Measurements from ENCODE around the gene KATNAL2. TPM values are rescaled to one million over a fixed set of nuclear protein-coding genes. Genes with fewer than 3 reads are reported as not detected.
A peak's percentile ranks its signal among the peaks of the same experiment; 100 is the strongest.

KATNAL2 gene, protein sequence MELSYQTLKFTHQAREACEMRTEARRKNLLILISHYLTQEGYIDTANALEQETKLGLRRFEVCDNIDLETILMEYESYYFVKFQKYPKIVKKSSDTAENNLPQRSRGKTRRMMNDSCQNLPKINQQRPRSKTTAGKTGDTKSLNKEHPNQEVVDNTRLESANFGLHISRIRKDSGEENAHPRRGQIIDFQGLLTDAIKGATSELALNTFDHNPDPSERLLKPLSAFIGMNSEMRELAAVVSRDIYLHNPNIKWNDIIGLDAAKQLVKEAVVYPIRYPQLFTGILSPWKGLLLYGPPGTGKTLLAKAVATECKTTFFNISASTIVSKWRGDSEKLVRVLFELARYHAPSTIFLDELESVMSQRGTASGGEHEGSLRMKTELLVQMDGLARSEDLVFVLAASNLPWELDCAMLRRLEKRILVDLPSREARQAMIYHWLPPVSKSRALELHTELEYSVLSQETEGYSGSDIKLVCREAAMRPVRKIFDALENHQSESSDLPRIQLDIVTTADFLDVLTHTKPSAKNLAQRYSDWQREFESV
- polyA plus RNA-seq (2012; ENCODE audit: low read depth, missing spikeins), result 2.1 TPM

DNA sequence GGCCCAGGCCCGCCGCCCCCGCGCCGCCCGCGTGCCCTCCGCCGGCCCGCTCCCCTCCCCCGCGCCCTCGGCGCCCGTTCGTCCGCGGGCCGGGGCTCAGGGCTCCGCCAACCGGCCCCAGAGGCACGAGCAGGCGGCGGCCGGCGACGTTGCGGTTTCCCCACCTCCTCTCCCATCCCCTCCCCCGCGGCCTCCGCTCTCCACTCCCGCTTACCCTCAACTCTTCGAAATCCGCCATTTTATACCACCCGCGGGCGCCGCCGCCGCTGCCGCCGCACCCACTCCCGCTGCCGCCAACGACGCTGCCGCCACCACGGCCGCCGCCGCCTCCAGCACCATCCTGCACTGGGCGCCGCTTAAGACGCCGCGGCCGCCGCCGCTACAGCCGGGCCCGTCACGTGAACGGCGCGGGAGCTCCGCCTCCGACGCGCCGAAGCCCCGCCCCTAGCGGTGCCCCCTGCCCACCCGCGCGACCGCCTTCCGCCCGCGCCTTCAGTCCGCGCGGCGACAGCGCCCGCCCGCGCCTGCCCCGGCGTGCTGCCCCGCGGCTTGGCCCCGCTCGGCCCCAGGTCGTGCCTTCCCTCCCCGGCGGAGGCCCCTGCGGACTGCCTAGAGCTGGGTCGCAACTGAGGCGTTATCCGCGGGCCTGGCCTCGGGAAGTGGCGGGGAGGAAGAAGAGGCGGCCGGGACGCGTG is at the start of gene KATNAL2, which contains the start of gene PIAS2:
Gene KATNAL2, plus strand, starts transcription at position 495 of the 695 bp plus-strand sequence. CDS start 29,271 bp downstream, outside the sequence.
Gene PIAS2, minus strand, starts transcription at position 400 of the 695 bp plus-strand sequence. Its CDS starts 162 bp downstream, at position 238.
- FAIRE-seq (peak; percentile 99), DNase-seq (ENCODE audit: insufficient read length, low spot score) (peak; percentile 75)
- TF ChIP-seq TAF1 (IDR thresholded peaks at IDR 0.05; ENCODE audit: low read depth, low read length) (no peak), SPI1 (IDR thresholded peaks at IDR 0.05; ENCODE audit: low read depth, low read length) (no peak), POLR2AphosphoS5 (IDR thresholded peaks at IDR 0.05; ENCODE audit: low read depth, low read length) (peak; percentile 58; the same call in 1 of the 2 replicates), POU2F2 (IDR thresholded peaks at IDR 0.05; ENCODE audit: low read depth, low read length) (no peak), POLR2A (IDR thresholded peaks at IDR 0.05; ENCODE audit: low read depth, low read length) (peak; percentile 57; the same call in 1 of the 2 replicates)

DNA sequence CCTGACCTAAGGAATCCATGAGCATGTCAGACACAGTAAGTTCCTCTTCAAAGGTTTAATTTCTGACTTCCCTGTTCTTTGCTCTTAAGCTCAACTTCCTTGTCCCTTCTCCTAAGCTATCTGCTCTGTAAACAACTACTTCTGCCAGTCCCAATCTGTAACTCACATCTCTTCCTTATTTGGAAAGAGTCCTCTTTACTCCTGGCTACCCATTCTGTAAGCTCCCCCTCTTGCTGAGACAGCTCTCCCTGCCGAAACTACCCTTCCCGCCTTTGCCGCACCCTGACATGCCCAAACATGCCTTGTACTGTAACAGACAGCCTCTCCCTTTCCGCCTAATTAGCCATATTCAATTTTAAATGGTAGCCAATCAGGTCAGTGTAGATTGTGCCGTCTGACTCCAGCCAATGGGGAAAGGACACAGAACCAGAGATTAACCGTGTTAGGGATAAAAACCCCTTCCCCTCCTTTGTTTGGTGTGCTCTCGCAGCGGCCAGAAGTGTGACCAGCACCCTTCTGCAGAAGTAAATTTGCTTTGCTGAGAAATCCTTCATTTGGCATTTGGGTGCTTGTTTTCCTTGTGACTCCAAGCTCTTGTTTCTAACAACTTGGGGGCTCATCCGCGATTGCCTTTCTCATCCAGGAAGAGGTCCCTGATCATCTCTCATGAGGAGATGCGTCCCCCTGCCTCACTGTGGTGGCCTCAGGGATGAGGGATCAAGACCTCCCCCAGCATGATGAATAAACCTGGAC is 49.1 kb upstream of the KATNAL2 start:
- FAIRE-seq (no peak), DNase-seq (ENCODE audit: insufficient read length, low spot score) (no peak)
- TF ChIP-seq TAF1 (IDR thresholded peaks at IDR 0.05; ENCODE audit: low read depth, low read length) (no peak), PAX5 (IDR thresholded peaks at IDR 0.05; ENCODE audit: insufficient read depth, low read length, severe bottlenecking) (no peak), POU2F2 (IDR thresholded peaks at IDR 0.05; ENCODE audit: low read depth, low read length) (no peak), POLR2A (IDR thresholded peaks at IDR 0.05; ENCODE audit: low read depth, low read length) (no peak), SPI1 (IDR thresholded peaks at IDR 0.05; ENCODE audit: low read depth, low read length) (no peak), POLR2AphosphoS5 (IDR thresholded peaks at IDR 0.05; ENCODE audit: low read depth, low read length) (no peak)

GRCh38 chr18:46877329-46877987 is 39.9 kb upstream of the KATNAL2 start:
- TF ChIP-seq POLR2AphosphoS5 (IDR thresholded peaks at IDR 0.05; ENCODE audit: low read depth, low read length) (no peak), PAX5 (IDR thresholded peaks at IDR 0.05; ENCODE audit: insufficient read depth, low read length, severe bottlenecking) (no peak), TAF1 (IDR thresholded peaks at IDR 0.05; ENCODE audit: low read depth, low read length) (no peak)
- FAIRE-seq (no peak), DNase-seq (ENCODE audit: insufficient read length, low spot score) (no peak)

- no peak for FAIRE-seq
- DNase-seq (ENCODE audit: insufficient read length, low spot score), result no peak
- TF ChIP-seq PAX5 (IDR thresholded peaks at IDR 0.05; ENCODE audit: insufficient read depth, low read length, severe bottlenecking) (no peak), TAF1 (IDR thresholded peaks at IDR 0.05; ENCODE audit: low read depth, low read length) (no peak)
These were observed 34.2 kb upstream of the KATNAL2 start for GRCh38 chr18:46883180-46883579.

- FAIRE-seq (no peak), DNase-seq (ENCODE audit: insufficient read length, low spot score) (no peak)
These were observed 30.5 kb upstream of the KATNAL2 start for GRCh38 chr18:46886893-46887292.

GRCh38 chr18:46888965-46889364 is 28.4 kb upstream of the KATNAL2 start:
- DNase-seq (ENCODE audit: insufficient read length, low spot score), result no peak
- TF ChIP-seq TAF1 (IDR thresholded peaks at IDR 0.05; ENCODE audit: low read depth, low read length), result no peak
- TF ChIP-seq POLR2AphosphoS5 (IDR thresholded peaks at IDR 0.05; ENCODE audit: low read depth, low read length), result no peak
- no peak for TF ChIP-seq SPI1 (IDR thresholded peaks at IDR 0.05; ENCODE audit: low read depth, low read length)
- TF ChIP-seq POLR2A (IDR thresholded peaks at IDR 0.05; ENCODE audit: low read depth, low read length), result no peak
- no peak for TF ChIP-seq POU2F2 (IDR thresholded peaks at IDR 0.05; ENCODE audit: low read depth, low read length)
- TF ChIP-seq PAX5 (IDR thresholded peaks at IDR 0.05; ENCODE audit: insufficient read depth, low read length, severe bottlenecking), result no peak
- FAIRE-seq, result no peak

More at GRCh38 chr18:46886893-46887292, 30.5 kb upstream of the KATNAL2 start:
- TF ChIP-seq PAX5 (IDR thresholded peaks at IDR 0.05; ENCODE audit: insufficient read depth, low read length, severe bottlenecking), result no peak
- TF ChIP-seq SPI1 (IDR thresholded peaks at IDR 0.05; ENCODE audit: low read depth, low read length), result no peak
- TF ChIP-seq POLR2A (IDR thresholded peaks at IDR 0.05; ENCODE audit: low read depth, low read length), result no peak
- TF ChIP-seq POLR2AphosphoS5 (IDR thresholded peaks at IDR 0.05; ENCODE audit: low read depth, low read length), result no peak
- TF ChIP-seq TAF1 (IDR thresholded peaks at IDR 0.05; ENCODE audit: low read depth, low read length), result no peak
- no peak for TF ChIP-seq POU2F2 (IDR thresholded peaks at IDR 0.05; ENCODE audit: low read depth, low read length)

GRCh38 chr18:46891742-46892214 is 25.6 kb upstream of the KATNAL2 start:
- FAIRE-seq, result peak; percentile 87
- DNase-seq (ENCODE audit: insufficient read length, low spot score), result peak; percentile 20
- TF ChIP-seq POLR2AphosphoS5 (IDR thresholded peaks at IDR 0.05; ENCODE audit: low read depth, low read length), result no peak
- TF ChIP-seq SPI1 (IDR thresholded peaks at IDR 0.05; ENCODE audit: low read depth, low read length), result peak; percentile 66
- no peak for TF ChIP-seq PAX5 (IDR thresholded peaks at IDR 0.05; ENCODE audit: insufficient read depth, low read length, severe bottlenecking)
- TF ChIP-seq POLR2A (IDR thresholded peaks at IDR 0.05; ENCODE audit: low read depth, low read length), result no peak
- TF ChIP-seq TAF1 (IDR thresholded peaks at IDR 0.05; ENCODE audit: low read depth, low read length), result no peak
- TF ChIP-seq POU2F2 (IDR thresholded peaks at IDR 0.05; ENCODE audit: low read depth, low read length), result peak; percentile 85

- TF ChIP-seq SPI1 (IDR thresholded peaks at IDR 0.05; ENCODE audit: low read depth, low read length) (no peak), POLR2AphosphoS5 (IDR thresholded peaks at IDR 0.05; ENCODE audit: low read depth, low read length) (no peak), PAX5 (IDR thresholded peaks at IDR 0.05; ENCODE audit: insufficient read depth, low read length, severe bottlenecking) (no peak), POLR2A (IDR thresholded peaks at IDR 0.05; ENCODE audit: low read depth, low read length) (no peak), TAF1 (IDR thresholded peaks at IDR 0.05; ENCODE audit: low read depth, low read length) (no peak), POU2F2 (IDR thresholded peaks at IDR 0.05; ENCODE audit: low read depth, low read length) (no peak)
- peak; percentile 84 for FAIRE-seq
These were observed 24.6 kb upstream of the KATNAL2 start for GRCh38 chr18:46892842-46893241.

More at GRCh38 chr18:46892842-46893241, 24.6 kb upstream of the KATNAL2 start:
- no peak for DNase-seq (ENCODE audit: insufficient read length, low spot score)
